ENCODE measurements around the gene MEGF8. TPM values are rescaled to one million over a fixed set of nuclear protein-coding genes. Genes with fewer than 3 reads are reported as not detected.

The MEGF8 gene
- total and polyA plus RNA-seq, 2 donors (not counting 3 experiments of a cell fraction or from before 2014, with no cell fraction given), result 20.6 to 39.6 TPM

DNA sequence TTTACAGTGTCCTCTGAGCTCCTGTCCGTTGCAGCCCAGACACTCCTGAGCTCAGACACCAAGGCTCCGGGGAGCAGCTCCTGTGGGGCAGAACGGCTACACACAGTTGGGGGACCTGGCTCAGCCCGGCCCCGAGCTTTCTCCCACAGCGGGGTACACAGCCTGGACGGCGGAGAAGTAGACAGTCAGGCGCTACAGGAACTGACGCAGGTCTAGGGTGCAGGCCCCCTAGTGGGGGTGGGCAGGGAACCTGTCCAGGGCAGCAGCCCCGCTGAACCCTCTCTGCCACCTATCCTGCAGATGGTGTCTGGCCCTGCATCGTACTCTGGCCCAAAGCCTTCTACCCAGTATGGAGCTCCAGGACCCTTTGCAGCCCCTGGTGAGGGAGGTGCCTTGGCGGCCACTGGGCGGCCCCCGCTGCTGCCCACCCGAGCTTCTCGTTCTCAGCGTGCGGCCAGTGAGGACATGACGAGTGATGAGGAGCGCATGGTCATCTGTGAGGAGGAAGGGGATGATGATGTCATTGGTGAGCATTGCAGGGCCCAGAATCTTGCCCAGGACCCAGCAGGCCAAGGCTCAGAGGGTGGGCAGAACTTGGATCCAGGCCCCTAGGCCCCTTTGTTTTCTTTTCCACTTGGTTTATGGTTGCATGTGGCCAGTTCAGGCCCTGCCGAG lies 36.4 kb upstream of the MEGF8 start:
- Histone ChIP-seq H3K27me3 (ENCODE audit: control insufficient read depth in 2 of 2, insufficient read depth in 2 of 2, low read length in 2 of 2) (no peaks in the 10 kb centered on the region), H3K79me2 (ENCODE audit: control insufficient read depth, insufficient read depth, low read length) (peaks cover 17% of the 10 kb centered on the region), H3K4me1 (ENCODE audit: control insufficient read depth, extremely low read depth, insufficient read depth, low read length) (peaks cover 17% of the 10 kb centered on the region), H3K27ac (ENCODE audit: insufficient read depth, low read depth, low read length) (no peak overlapping the region), H4K20me1 (replicated peaks; ENCODE audit: control insufficient read depth, extremely low read depth, insufficient read depth, low read length) (no peaks in the 10 kb centered on the region), H3K9me3 (replicated peaks; ENCODE audit: control insufficient read depth, insufficient read depth, low read length) (no peaks in the 10 kb centered on the region), H3K9me1 (replicated peaks; ENCODE audit: control insufficient read depth, extremely low read depth, insufficient read depth, low read length) (no peaks in the 10 kb centered on the region), H3K4me3 (replicated peaks in 1 of 3; ENCODE audit: insufficient read depth in 1 of 3, low read depth in 1 of 3, low read length in 3 of 3) (no peak overlapping the region), H2AFZ (ENCODE audit: low read depth, low read length) (no peak overlapping the region), H3K9ac (replicated peaks; ENCODE audit: extremely low read depth, insufficient read depth, low read length) (no peak overlapping the region), H3K4me2 (ENCODE audit: insufficient read depth, low read length) (no peak overlapping the region), H3K36me3 (ENCODE audit: control insufficient read depth in 2 of 2, extremely low read depth in 1 of 2, insufficient read depth in 2 of 2, low read length in 2 of 2) (peaks cover 14 to 66% of the 10 kb centered on the region in 2 experiments)
- no peak for DNase-seq (ENCODE audit: low read depth, low spot score)
- intact Hi-C loops (cut with micrococcal nuclease), result no loop called here
- CTCF ChIA-PET, result interaction anchor here (0.9 to 1.9 kb wide), 2 partner anchors 10 to 43 kb away, joined by 4 to 8 read pairs; no protein-coding TSS in a partner anchor
- no peak for FAIRE-seq
- TF ChIP-seq POLR2AphosphoS5 (IDR thresholded peaks at IDR 0.05; ENCODE audit: insufficient read depth, low read depth, low read length) (no peak), POLR2A (IDR thresholded peaks at IDR 0.05; ENCODE audit: low read depth, low read length) (no peak), FOS (IDR thresholded peaks at IDR 0.05; ENCODE audit: borderline replicate concordance, insufficient read depth, low read length) (no peak), JUN (IDR thresholded peaks at IDR 0.05; ENCODE audit: borderline replicate concordance, insufficient read depth, insufficient read length, low read depth) (no peak), MYC (IDR thresholded peaks at IDR 0.05; ENCODE audit: low read depth, low read length) (no peak), GATA2 (IDR thresholded peaks at IDR 0.05; ENCODE audit: insufficient read depth, insufficient read length, low read depth, low read length) (no peak), EZH2 (IDR thresholded peaks at IDR 0.05; ENCODE audit: borderline replicate concordance, low read depth, low read length, severe bottlenecking) (no peak)
- TF ChIP-seq, protein P1, sequence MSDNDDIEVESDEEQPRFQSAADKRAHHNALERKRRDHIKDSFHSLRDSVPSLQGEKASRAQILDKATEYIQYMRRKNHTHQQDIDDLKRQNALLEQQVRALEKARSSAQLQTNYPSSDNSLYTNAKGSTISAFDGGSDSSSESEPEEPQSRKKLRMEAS (IDR thresholded peaks at IDR 0.05; ENCODE audit: insufficient read depth, insufficient read length), result no peak
- TF ChIP-seq, protein P2, sequence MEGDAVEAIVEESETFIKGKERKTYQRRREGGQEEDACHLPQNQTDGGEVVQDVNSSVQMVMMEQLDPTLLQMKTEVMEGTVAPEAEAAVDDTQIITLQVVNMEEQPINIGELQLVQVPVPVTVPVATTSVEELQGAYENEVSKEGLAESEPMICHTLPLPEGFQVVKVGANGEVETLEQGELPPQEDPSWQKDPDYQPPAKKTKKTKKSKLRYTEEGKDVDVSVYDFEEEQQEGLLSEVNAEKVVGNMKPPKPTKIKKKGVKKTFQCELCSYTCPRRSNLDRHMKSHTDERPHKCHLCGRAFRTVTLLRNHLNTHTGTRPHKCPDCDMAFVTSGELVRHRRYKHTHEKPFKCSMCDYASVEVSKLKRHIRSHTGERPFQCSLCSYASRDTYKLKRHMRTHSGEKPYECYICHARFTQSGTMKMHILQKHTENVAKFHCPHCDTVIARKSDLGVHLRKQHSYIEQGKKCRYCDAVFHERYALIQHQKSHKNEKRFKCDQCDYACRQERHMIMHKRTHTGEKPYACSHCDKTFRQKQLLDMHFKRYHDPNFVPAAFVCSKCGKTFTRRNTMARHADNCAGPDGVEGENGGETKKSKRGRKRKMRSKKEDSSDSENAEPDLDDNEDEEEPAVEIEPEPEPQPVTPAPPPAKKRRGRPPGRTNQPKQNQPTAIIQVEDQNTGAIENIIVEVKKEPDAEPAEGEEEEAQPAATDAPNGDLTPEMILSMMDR (IDR thresholded peaks at IDR 0.05; ENCODE audit: extremely low read depth in 1 of 2, insufficient read depth in 1 of 2, low read depth in 1 of 2, low read length in 2 of 2), result no peak
- dilution Hi-C loops (cut with MboI; ENCODE audit: extremely low pct_ligation_motif_present, low sequenced_read_pairs), result no loop called here
- BruUV-seq (replicated peaks), result no TSS peak
- POLR2A ChIA-PET, result no interaction called here

Data from endothelial cell of umbilical vein (primary cell).